D721Med (cell line): ENCODE measurements around the gene THSD7B.
"Not testable (repeated sequence)": the region's sequence is repeated elsewhere in the genome, so short reads cannot be mapped to it uniquely, and the experiment has no call there.

Experiments
- DNase-seq: peaks from one replicate; pipeline ENCODE4 v3.0.0; 2011; ENCODE audit warnings: low spot score; ENCODE audit not compliant: insufficient read length
- FAIRE-seq: peaks from 2 replicates; lab custom pipeline; 2011; peaks lifted over from hg19 to GRCh38; lab: Jason Lieb, UNC
- TF ChIP-seq, protein P1 (sequence below): IDR thresholded peaks from 2 replicates; pipeline ENCODE4 v1.5.1; 2012; ENCODE audit warnings: mild to moderate bottlenecking, control low read depth; ENCODE audit not compliant: insufficient read depth; ENCODE audit errors: missing control alignments

The THSD7B gene

DNA sequence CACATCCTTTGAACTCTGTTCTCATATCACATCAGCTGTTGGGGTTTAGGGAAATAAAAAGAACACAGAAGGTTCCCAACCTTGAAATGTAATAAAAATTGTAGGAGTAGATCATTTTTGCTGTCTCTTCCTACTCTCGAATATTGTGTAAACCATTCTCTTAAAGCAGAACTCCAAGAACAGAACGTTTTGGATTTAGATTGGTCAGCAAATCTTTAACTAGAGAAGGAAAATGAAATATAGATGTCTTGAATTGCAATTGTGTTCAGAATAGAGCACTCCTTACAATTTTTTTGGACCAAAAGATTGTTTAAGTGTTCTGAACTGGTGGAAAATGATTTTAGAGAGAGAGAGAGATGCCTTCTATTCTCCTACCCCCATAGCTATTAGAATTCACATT lies 23.9 kb upstream of the THSD7B start:
- peak; percentile 11 for FAIRE-seq
- TF ChIP-seq, protein P1, sequence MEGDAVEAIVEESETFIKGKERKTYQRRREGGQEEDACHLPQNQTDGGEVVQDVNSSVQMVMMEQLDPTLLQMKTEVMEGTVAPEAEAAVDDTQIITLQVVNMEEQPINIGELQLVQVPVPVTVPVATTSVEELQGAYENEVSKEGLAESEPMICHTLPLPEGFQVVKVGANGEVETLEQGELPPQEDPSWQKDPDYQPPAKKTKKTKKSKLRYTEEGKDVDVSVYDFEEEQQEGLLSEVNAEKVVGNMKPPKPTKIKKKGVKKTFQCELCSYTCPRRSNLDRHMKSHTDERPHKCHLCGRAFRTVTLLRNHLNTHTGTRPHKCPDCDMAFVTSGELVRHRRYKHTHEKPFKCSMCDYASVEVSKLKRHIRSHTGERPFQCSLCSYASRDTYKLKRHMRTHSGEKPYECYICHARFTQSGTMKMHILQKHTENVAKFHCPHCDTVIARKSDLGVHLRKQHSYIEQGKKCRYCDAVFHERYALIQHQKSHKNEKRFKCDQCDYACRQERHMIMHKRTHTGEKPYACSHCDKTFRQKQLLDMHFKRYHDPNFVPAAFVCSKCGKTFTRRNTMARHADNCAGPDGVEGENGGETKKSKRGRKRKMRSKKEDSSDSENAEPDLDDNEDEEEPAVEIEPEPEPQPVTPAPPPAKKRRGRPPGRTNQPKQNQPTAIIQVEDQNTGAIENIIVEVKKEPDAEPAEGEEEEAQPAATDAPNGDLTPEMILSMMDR: no peak
- DNase-seq: no peak

DNA sequence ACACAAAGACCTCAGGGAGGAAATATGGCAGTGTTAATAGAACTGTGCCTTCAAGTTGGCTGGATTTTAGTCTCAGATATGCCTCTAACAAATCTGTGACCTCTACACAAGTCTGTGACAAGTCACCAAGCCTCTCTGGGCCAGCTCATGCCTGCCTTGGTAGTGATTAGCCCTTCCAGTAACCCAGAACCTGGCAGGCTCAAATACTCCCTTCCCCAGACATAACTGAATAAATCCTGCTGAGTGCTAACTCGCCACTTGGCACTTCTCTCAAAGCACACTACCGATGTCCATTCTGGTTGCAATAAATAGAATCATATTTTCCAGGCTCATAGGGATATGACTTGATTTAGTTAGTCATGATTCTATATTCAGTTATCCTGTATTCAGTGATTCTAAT lies 15.3 kb upstream of the THSD7B start:
- TF ChIP-seq, protein P1: no peak
- FAIRE-seq (no peak), DNase-seq (no peak)

DNA sequence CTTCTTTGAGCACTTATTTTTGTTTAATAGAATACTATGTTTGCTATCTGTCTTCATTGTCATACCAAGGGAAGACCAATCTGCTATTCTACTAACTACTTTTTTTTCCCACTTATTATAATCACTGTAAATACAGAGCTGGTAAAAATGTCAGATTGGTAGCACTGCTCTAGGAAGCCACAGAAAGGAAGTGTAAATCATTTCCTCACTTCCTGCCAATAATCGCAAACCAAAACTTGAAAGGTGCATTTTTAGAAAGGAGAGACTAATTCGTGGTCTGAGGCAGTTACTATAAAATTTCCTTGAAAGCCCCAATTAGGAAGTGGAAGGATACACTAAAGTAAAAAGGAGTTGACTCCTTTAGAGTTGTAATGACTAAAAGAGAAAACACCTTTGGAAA lies 13.9 kb upstream of the THSD7B start:
- TF ChIP-seq, protein P1: no peak
- no peak for FAIRE-seq
- no peak for DNase-seq

DNA sequence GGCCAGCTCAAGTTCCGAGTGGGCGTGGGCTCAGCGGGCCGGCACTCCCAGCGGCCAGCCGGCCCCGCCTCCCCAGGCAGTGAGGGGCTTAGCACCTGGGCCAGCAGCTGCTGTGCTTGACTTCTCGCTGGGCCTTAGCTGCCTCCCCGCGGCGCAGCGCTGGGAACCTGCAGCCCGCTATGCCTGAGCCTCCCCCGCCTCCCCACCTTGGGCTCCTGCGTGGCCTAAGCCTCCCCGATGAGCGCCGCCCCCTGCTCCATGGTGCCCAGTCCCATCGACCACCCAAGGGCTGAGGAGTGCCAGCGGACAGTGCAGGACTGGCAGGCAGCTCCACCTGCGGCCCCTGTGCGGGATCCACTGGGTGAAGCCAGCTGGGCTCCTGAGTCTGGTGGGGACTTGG lies 6.8 kb upstream of the THSD7B start:
- FAIRE-seq, DNase-seq: not testable (repeated sequence)

DNA sequence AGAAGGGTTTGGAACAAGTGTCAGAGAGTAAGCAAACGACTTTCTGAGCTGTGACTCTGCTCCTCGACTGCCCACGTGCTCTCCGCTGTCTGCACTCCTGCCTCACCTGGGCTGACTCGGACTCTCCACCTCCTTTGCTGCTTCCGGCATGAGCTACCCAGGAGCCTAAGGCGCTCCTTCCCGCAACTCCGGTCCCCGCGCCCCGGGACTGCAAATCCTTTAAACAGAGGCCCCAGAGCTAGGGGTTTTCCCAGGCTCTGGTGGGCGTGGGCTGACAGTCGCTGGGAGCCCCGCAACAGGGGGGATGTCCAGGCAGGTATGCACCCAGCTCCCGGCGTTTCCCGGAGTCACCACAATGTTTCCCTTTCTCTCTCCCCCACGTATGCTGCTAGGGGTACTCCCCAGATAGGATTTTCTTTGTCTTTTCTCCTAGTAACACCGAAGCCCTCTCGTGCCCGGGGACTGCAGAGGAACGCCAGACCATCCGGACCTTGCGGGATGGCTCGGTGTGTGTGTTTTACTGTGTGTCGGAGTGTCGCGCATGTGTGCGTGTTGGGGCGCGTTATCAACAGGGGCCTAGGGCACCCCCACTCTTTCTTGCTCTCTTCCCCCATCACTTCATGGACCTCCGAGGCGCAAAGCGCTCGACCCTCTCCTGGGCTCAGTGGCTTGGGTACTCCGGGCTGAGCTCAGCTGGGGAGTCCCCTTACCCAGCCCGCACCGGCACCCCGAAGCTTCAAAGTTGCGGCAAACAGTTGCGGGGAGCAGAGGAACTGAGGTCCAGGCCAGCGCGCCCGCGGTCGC lies 691 bp upstream of the THSD7B start:
- no peak for FAIRE-seq
- peak; percentile 15 for DNase-seq
- TF ChIP-seq, protein P1: no peak

DNA sequence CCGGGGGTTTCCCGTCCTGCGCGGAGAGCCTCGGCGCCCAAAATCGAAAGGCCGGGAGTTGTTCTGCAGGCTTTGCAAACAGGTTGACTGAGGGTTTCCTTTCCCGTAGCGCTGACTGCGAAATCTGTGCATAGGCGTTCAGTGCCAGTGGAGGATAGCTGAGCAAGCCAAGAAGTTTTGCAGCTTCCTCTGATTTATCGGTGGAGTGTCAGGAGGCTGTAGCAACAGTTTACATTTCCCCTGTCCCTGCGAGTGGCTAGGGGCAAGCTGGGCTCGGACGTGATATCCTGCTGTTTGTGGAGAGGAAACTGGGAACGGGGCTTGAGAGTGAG lies 694 bp downstream of the THSD7B start:
- FAIRE-seq: no peak
- DNase-seq: no peak
- TF ChIP-seq, protein P1: no peak

DNA sequence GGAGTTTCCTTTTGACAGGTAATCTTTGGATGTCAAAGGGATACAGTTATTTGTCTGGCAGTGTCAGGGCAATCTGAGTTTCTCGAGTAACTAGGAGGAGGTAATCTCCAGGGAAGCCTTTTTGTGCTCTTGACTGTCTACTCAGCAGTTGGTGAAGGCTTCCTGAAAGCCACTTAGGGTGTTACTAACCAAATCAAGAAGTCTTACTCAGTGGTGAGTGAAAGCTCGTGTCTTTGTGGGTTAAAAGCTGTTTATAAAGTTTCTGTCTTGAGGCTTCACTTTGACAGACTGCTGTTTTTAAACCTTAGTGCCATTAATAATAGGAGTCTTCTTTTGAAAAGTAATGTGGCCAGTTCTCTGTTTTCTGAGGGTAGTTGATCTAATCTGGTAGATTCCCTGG lies 1.7 kb downstream of the THSD7B start:
- TF ChIP-seq, protein P1: no peak
- DNase-seq (no peak), FAIRE-seq (no peak)

DNA sequence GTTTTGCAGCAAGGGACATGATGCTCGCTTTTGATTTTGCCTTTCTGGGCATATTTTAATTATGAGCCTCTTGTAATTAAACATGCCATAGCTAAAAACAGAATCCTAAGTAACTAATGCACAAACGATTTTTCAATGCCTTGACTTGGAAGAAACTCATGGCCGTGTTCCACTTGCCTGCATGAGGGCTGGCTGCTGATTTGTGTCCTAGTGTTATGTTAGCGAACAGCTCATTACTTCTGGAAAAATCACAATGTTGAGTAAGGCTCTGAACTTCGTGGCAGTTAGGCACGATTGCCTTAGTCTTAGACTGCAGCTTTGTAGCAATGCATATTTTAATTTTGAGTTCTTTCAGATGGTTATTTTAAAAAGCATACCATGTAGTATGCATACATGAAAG lies 4.5 kb downstream of the THSD7B start:
- TF ChIP-seq, protein P1: no peak
- FAIRE-seq (no peak), DNase-seq (no peak)
